AG10803 (cell line): Measurements from ENCODE around the gene CACNG5.

Experiments
- DNase-seq: peaks from one replicate; pipeline ENCODE4 v3.0.0; 2010; ENCODE audit warnings: low read depth
- H3K4me3 ChIP-seq: 2 replicates; pipeline ENCODE4 v1.5.1; 2011; ENCODE audit warnings: mild to moderate bottlenecking, low read length, control low read depth
- TF ChIP-seq, protein P1 (sequence below): conservative IDR thresholded peaks from 2 replicates; pipeline ENCODE4 v1.5.1; 2011; ENCODE audit warnings: mild to moderate bottlenecking, low read length, control low read depth, inconsistent platforms

The CACNG5 gene

DNA sequence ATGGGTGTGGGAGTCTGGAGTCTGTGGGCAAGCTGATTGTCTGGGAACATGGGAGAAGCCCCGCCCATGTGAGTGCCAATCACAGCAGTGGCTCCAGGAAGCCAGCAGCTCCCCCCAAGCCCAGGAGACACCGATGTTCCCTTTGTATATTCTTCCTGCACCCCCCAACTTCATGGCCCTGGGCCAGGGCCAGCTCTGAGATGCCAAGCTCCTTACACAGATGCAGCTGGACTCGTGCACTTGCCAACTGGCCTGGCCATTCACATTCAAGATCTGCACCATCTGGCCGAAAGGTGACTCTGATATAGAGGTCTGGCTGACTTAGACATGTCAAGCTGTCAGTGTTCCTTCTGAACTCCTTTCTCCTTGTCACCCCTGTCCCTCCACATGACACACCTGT lies 50.5 kb downstream of the CACNG5 start:
- no peak for DNase-seq
- H3K4me3 ChIP-seq = no peak overlapping the region
- TF ChIP-seq, protein P1, sequence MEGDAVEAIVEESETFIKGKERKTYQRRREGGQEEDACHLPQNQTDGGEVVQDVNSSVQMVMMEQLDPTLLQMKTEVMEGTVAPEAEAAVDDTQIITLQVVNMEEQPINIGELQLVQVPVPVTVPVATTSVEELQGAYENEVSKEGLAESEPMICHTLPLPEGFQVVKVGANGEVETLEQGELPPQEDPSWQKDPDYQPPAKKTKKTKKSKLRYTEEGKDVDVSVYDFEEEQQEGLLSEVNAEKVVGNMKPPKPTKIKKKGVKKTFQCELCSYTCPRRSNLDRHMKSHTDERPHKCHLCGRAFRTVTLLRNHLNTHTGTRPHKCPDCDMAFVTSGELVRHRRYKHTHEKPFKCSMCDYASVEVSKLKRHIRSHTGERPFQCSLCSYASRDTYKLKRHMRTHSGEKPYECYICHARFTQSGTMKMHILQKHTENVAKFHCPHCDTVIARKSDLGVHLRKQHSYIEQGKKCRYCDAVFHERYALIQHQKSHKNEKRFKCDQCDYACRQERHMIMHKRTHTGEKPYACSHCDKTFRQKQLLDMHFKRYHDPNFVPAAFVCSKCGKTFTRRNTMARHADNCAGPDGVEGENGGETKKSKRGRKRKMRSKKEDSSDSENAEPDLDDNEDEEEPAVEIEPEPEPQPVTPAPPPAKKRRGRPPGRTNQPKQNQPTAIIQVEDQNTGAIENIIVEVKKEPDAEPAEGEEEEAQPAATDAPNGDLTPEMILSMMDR = no peak

DNA sequence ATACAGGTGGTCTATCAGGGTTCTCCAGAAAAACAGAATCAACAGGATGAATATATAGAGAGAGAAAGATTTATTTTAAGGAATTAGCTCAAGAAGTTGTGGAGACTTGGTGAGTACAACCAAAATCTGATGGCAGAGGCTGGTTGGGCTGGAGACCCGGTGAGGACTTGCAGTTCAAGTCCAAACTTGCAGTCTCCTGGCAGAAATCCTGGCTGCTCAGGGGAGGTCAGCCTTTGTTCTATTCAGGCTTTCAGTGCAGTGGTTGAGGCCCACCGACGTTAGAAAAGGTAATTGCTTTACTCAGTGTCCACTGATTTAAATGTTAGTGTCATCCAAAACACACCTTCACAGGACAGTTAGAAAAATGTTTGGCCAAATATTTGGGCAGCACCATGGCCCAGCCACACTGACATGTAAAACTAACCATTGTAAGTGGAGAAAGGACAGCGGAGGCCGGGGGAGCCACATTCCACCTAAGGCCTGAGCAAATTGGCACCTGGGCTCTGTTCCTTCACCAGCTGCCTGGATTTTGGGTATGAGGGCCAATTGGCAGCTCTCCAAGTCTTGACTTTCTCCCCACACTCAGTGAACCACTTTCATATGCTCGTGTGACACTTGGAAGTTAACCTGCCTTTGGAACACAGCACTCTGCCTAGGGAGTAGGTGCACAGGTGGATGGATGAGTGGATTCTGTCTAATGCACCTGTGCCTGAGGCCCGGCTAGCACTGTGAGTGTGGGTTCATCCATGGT lies 54.7 kb downstream of the CACNG5 start:
- DNase-seq = no peak
- TF ChIP-seq, protein P1 = no peak
- H3K4me3 ChIP-seq = no peak overlapping the region

DNA sequence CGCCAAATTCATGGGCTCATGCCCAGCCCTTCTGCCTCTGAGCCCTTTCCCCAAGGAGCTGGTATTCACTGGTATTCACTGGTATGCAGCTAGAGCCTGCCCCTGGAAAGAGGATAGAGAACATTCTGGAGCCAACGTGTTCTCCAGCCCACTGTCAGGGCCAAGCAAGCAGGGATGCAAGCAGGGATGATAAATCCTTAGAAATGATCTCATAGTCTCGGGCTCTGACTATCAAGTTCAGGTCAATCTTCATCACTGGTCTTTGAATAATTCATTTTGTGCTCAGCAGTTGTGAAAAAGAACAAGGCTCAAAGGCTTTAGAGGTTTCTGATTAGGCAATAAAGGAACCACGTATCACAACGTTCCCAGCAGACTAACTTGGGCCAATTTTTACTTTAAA lies 57.3 kb downstream of the CACNG5 start:
- no peak for DNase-seq
- TF ChIP-seq, protein P1 = no peak
- no peak overlapping the region for H3K4me3 ChIP-seq

DNA sequence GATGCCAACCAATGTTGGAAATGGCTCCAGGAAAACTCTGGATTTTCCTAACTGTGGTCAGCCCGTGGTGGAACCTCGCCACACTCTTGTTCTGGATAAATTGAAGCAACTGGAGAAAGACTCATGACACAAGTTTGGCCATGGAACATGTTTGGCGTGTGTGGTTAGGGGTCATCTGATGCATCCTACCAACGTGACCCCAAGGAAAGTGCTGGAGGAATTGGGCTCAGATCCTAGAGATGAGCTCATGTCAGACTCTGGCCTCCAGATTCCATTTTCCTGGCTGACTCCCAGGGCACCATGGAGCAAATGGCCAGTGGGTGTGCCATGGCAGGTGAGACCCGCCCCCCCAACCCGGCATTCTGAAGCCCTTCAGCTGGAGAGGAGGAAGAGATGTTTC lies 58.5 kb downstream of the CACNG5 start:
- DNase-seq = no peak
- TF ChIP-seq, protein P1 = no peak

DNA sequence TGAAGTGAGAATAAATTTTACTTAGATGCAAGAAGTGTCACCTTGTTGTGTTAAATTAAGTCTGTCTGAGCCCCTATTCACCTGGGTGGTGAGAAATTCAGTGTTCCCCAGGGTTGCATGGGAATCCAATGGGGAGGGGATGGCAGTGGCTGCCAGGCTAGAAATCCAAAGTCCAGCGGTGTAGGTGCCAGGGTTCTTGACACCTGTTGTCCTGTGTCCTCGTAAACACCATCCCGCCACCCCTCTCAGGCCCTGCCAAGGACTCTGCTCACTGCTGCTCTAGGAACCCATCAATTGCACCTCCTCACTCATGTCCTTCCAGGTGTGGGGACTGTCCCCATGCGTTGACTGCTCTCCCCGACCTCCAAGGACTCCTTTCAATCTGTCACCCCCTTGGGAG lies 58.9 kb downstream of the CACNG5 start:
- TF ChIP-seq, protein P1 = no peak
- no peak for DNase-seq
- no peak overlapping the region for H3K4me3 ChIP-seq

More for the DNA sequence above, 58.5 kb downstream of the CACNG5 start:
- no peak overlapping the region for H3K4me3 ChIP-seq

DNA sequence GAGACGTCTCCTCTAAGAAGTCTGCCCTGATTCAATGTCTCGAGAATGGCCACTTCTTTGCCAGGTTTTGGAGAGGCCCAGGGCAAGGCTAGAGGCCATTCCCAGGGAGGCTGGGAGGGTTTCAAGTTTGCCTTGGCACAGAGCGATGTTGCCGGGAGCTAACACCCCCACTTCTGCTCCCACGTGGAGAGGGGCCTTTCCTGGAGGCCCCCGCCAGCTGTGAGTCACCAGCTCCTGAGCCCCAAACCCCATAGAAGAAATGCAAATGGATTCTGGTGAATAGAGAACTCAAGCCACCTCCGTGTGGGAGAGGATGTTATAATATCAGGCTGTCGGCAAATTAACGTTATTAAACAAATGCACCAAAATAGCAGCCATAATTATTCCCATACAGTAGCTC lies 62.2 kb downstream of the CACNG5 start:
- DNase-seq = no peak

DNA sequence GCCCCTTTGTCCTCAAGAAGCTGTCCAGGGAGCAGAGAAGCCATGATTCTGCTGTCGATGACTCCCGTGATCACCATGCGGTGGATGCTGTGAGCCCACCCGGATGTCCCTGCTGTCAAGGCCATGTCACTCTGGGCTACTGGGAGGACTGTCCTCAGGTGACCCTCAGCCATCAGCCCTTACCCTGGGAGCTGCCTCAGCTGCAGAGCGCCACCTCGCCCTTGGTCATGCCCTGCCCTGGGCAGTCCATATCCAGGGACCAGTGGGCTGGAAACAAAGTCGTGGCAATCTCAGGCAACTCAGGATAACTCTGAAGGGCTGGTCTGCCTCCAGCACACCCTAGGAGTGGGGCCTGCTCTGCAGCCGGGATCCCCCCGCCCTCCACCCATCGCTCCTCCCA lies 63.6 kb downstream of the CACNG5 start:
- TF ChIP-seq, protein P1 = no peak
- no peak for DNase-seq
- no peak overlapping the region for H3K4me3 ChIP-seq

More for the DNA sequence above, 62.2 kb downstream of the CACNG5 start:
- H3K4me3 ChIP-seq = no peak overlapping the region
- TF ChIP-seq, protein P1 = no peak
